ENCODE results near the gene GSC.

DNA sequence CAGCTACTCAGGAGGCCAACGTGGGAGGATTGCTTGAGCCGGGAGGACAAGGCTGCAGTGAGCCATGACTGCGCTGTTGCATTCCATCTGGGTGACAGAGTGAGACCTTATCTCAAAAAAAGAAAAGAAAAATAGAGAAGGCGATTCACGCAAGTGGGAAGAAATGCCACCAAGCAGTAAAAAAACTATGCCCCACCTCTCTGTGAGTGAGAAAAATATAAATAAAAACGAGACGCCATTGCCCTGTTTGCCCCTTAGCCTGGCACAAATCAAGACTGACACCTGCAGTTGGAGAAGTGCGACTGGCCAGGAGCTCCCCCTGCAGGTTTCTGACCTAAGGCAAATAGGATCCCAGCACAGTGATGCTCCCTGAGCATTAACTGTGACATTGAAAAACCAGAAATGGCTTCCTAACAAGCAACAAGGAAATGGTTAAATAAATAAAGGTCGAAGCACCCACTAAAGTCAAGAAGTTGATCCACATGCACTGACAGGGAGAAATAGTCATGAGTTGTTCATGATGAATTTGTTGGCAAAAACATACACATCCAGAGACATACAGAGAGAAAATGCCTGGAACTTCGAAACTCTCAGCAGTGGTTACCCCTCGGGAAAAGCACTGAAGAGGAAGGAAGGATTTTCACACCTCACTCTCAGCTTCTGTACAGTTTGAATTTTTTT is 21.1 kb downstream of the GSC start:
- TF ChIP-seq, protein P1, sequence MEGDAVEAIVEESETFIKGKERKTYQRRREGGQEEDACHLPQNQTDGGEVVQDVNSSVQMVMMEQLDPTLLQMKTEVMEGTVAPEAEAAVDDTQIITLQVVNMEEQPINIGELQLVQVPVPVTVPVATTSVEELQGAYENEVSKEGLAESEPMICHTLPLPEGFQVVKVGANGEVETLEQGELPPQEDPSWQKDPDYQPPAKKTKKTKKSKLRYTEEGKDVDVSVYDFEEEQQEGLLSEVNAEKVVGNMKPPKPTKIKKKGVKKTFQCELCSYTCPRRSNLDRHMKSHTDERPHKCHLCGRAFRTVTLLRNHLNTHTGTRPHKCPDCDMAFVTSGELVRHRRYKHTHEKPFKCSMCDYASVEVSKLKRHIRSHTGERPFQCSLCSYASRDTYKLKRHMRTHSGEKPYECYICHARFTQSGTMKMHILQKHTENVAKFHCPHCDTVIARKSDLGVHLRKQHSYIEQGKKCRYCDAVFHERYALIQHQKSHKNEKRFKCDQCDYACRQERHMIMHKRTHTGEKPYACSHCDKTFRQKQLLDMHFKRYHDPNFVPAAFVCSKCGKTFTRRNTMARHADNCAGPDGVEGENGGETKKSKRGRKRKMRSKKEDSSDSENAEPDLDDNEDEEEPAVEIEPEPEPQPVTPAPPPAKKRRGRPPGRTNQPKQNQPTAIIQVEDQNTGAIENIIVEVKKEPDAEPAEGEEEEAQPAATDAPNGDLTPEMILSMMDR (IDR thresholded peaks at IDR 0.05), result peak in 1 of 6 experiments; percentile 40
- TF ChIP-seq POLR2A (IDR thresholded peaks at IDR 0.05), result no peak

Data from thyroid gland (tissue), 4 donors.